ENCODE measurements around the gene SLC66A2.

DNA sequence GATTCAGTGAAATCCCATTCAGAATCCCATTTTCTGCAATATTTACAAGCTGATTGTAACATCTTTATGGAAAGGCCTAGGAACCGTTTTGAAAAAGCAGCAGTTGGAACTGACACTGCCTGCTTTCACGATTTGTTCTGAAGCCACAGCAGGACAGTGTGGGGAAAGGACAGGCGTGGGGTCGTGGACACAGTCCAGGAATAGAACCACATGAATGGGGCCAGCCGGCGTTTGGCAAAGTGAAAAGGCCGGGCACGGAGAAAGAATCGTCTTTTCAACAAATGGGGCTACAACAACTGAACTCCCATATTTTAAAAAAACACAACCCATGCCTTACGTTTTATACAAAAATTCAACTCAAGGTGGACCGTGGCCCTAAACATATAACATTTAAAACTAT, 69.8 kb downstream of the SLC66A2 start:
- TF ChIP-seq CTCF (IDR thresholded peaks at IDR 0.05) (no peak), EZH2 (IDR thresholded peaks at IDR 0.05; ENCODE audit: borderline replicate concordance, insufficient read depth, low read depth, low read length, poor library complexity, severe bottlenecking) (no peak)

Measured in B cell (primary cell).